ENCODE results near the gene DPY19L3. TPM values are rescaled to one million over a fixed set of nuclear protein-coding genes. Genes with fewer than 3 reads are reported as not detected.

DPY19L3 gene
- total and polyA plus RNA-seq, 2 of the 4 experiments (the other 2 are of a cell fraction), result 29.6 to 36.5 TPM

- Histone ChIP-seq H3K79me1 (ENCODE audit: low read depth in 1 of 2, low read length in 2 of 2) (no peaks in the 10 kb centered on the region), H2BK15ac (ENCODE audit: low read depth, low read length) (no peak overlapping the region), H3K27me3 (ENCODE audit: control insufficient read depth, insufficient read depth, low read length) (no peaks in the 10 kb centered on the region), H3K4me3 (ENCODE audit: insufficient read depth, low read depth, low read length) (no peak overlapping the region), H2AFZ (replicated peaks; ENCODE audit: low read length, poor library complexity) (no peak overlapping the region), H3K9ac (ENCODE audit: low read depth, low read length) (no peak overlapping the region), H3K18ac (ENCODE audit: low read depth, low read length) (no peak overlapping the region), H4K5ac (ENCODE audit: low read depth, low read length) (no peak overlapping the region), H3K4me2 (ENCODE audit: low read depth, low read length) (no peak overlapping the region), H2AK9ac (replicated peaks; ENCODE audit: low read depth, low read length, poor library complexity) (no peak overlapping the region), H2AK5ac (ENCODE audit: low read depth, low read length) (no peak overlapping the region), H2BK120ac (ENCODE audit: low read depth, low read length) (no peak overlapping the region), H3K9me1 (ENCODE audit: insufficient read depth, low read length) (peaks cover 5% of the 10 kb centered on the region; the same call in 1 of the 2 replicates), H3K36me3 (ENCODE audit: control insufficient read depth, insufficient read depth, low read length) (peaks cover 40% of the 10 kb centered on the region), H3K9me3 (ENCODE audit: control insufficient read depth, insufficient read depth, low read length) (no peaks in the 10 kb centered on the region), H4K20me1 (ENCODE audit: insufficient read depth, low read length) (no peaks in the 10 kb centered on the region), H3K4ac (ENCODE audit: low read depth, low read length) (no peak overlapping the region), H3K23ac (ENCODE audit: low read depth, low read length) (no peak overlapping the region), H3K14ac (replicated peaks; ENCODE audit: low read depth, low read length) (no peak overlapping the region), H3K4me1 (ENCODE audit: control insufficient read depth, insufficient read depth, low read length) (no peaks in the 10 kb centered on the region), H3K27ac (ENCODE audit: insufficient read depth, low read length) (no peak overlapping the region), H3K56ac (ENCODE audit: extremely low read depth, insufficient read depth, low read length) (no peak overlapping the region), H2BK20ac (ENCODE audit: low read depth, low read length) (no peak overlapping the region), H4K8ac (ENCODE audit: low read depth in 2 of 2, low read length in 2 of 2) (no peak overlapping the region), H4K91ac (ENCODE audit: insufficient read depth, low read depth, low read length) (no peak overlapping the region), H2BK5ac (ENCODE audit: low read depth, low read length, poor library complexity, severe bottlenecking) (no peak overlapping the region)
- no TSS peak for BruUV-seq (replicated peaks)
- dilution Hi-C loops (cut with HindIII; ENCODE audit: low sequenced_read_pairs, unreplicated experiment), result no loop called here
- DNase-seq, result no peak
- WGBS, 2 experiments (ENCODE audit: extremely low coverage in 2 of 2, insufficient read length in 1 of 2), result 78% methylated on average over 4 of the region's 13 CpGs; no CpG with 5 or more reads in 1 of the 2 experiments
- intact Hi-C loops (cut with micrococcal nuclease), result no loop called here
- no peak for ATAC-seq (ENCODE audit: low read depth)
- in situ Hi-C loops (cut with MboI; ENCODE audit: low sequenced_read_pairs), result no loop called here
- CTCF ChIA-PET, result no interaction called here
- no peak for TF ChIP-seq RCOR1 (IDR thresholded peaks at IDR 0.05; ENCODE audit: insufficient replicate concordance, low read length)
- no peak for TF ChIP-seq BHLHE40 (IDR thresholded peaks at IDR 0.05; ENCODE audit: low read depth, low read length)
- TF ChIP-seq MXI1 (IDR thresholded peaks at IDR 0.05; ENCODE audit: borderline replicate concordance, low read depth, low read length), result no peak
- TF ChIP-seq FOS (IDR thresholded peaks at IDR 0.05; ENCODE audit: low read depth, low read length), result no peak
- TF ChIP-seq CEBPB (IDR thresholded peaks at IDR 0.05; ENCODE audit: low read depth, low read length), result no peak
- TF ChIP-seq, protein P1, sequence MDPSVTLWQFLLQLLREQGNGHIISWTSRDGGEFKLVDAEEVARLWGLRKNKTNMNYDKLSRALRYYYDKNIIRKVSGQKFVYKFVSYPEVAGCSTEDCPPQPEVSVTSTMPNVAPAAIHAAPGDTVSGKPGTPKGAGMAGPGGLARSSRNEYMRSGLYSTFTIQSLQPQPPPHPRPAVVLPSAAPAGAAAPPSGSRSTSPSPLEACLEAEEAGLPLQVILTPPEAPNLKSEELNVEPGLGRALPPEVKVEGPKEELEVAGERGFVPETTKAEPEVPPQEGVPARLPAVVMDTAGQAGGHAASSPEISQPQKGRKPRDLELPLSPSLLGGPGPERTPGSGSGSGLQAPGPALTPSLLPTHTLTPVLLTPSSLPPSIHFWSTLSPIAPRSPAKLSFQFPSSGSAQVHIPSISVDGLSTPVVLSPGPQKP (IDR thresholded peaks at IDR 0.05; ENCODE audit: borderline replicate concordance, low read depth, low read length), result no peak
- POLR2A ChIA-PET (ENCODE audit: unreplicated experiment), result no interaction called here
These were observed 74.8 kb downstream of the DPY19L3 start for GRCh38 chr19:32480321-32480720.

Data from IMR-90 (cell line).